ENCODE results near the gene PCOLCE2.

Gene PCOLCE2

GRCh38 chr3:142846779-142847577 is 41.9 kb downstream of the PCOLCE2 start:
- TF ChIP-seq SIN3A (IDR thresholded peaks at IDR 0.05; ENCODE audit: borderline replicate concordance, insufficient read depth, low read length): no peak

GRCh38 chr3:142844339-142844977 is 44.4 kb downstream of the PCOLCE2 start:
- TF ChIP-seq POLR2AphosphoS5 (IDR thresholded peaks at IDR 0.05; ENCODE audit: low read depth, low read length): no peak
- TF ChIP-seq TAF1 (IDR thresholded peaks at IDR 0.05; ENCODE audit: borderline replicate concordance, insufficient read depth, low read length): no peak
- TF ChIP-seq FOXP2 (optimal IDR thresholded peaks at IDR 0.05; ENCODE audit: borderline replicate concordance, extremely low read depth, extremely low read length, insufficient read depth): no peak
- TF ChIP-seq, protein P1, sequence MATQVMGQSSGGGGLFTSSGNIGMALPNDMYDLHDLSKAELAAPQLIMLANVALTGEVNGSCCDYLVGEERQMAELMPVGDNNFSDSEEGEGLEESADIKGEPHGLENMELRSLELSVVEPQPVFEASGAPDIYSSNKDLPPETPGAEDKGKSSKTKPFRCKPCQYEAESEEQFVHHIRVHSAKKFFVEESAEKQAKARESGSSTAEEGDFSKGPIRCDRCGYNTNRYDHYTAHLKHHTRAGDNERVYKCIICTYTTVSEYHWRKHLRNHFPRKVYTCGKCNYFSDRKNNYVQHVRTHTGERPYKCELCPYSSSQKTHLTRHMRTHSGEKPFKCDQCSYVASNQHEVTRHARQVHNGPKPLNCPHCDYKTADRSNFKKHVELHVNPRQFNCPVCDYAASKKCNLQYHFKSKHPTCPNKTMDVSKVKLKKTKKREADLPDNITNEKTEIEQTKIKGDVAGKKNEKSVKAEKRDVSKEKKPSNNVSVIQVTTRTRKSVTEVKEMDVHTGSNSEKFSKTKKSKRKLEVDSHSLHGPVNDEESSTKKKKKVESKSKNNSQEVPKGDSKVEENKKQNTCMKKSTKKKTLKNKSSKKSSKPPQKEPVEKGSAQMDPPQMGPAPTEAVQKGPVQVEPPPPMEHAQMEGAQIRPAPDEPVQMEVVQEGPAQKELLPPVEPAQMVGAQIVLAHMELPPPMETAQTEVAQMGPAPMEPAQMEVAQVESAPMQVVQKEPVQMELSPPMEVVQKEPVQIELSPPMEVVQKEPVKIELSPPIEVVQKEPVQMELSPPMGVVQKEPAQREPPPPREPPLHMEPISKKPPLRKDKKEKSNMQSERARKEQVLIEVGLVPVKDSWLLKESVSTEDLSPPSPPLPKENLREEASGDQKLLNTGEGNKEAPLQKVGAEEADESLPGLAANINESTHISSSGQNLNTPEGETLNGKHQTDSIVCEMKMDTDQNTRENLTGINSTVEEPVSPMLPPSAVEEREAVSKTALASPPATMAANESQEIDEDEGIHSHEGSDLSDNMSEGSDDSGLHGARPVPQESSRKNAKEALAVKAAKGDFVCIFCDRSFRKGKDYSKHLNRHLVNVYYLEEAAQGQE (IDR thresholded peaks at IDR 0.05; ENCODE audit: insufficient read depth in 1 of 2, low read depth in 2 of 2, low read length in 2 of 2): no peak
- no peak for TF ChIP-seq SIN3A (IDR thresholded peaks at IDR 0.05; ENCODE audit: borderline replicate concordance, insufficient read depth, low read length)

- no peak for TF ChIP-seq POLR2AphosphoS5 (IDR thresholded peaks at IDR 0.05; ENCODE audit: low read depth, low read length)
- no peak for TF ChIP-seq FOXP2 (optimal IDR thresholded peaks at IDR 0.05; ENCODE audit: borderline replicate concordance, extremely low read depth, extremely low read length, insufficient read depth)
- TF ChIP-seq TAF1 (IDR thresholded peaks at IDR 0.05; ENCODE audit: borderline replicate concordance, insufficient read depth, low read length): no peak
- no peak for TF ChIP-seq SIN3A (IDR thresholded peaks at IDR 0.05; ENCODE audit: borderline replicate concordance, insufficient read depth, low read length)
- TF ChIP-seq, protein P1 (IDR thresholded peaks at IDR 0.05; ENCODE audit: insufficient read depth in 1 of 2, low read depth in 2 of 2, low read length in 2 of 2): no peak
These were observed 49.1 kb downstream of the PCOLCE2 start for GRCh38 chr3:142839831-142840230.

GRCh38 chr3:142837526-142837925 is 51.4 kb downstream of the PCOLCE2 start:
- no peak for TF ChIP-seq TAF1 (IDR thresholded peaks at IDR 0.05; ENCODE audit: borderline replicate concordance, insufficient read depth, low read length)
- TF ChIP-seq POLR2AphosphoS5 (IDR thresholded peaks at IDR 0.05; ENCODE audit: low read depth, low read length): no peak
- TF ChIP-seq, protein P1 (IDR thresholded peaks at IDR 0.05; ENCODE audit: insufficient read depth in 1 of 2, low read depth in 2 of 2, low read length in 2 of 2): no peak
- no peak for TF ChIP-seq SIN3A (IDR thresholded peaks at IDR 0.05; ENCODE audit: borderline replicate concordance, insufficient read depth, low read length)
- TF ChIP-seq FOXP2 (optimal IDR thresholded peaks at IDR 0.05; ENCODE audit: borderline replicate concordance, extremely low read depth, extremely low read length, insufficient read depth): no peak

DNA sequence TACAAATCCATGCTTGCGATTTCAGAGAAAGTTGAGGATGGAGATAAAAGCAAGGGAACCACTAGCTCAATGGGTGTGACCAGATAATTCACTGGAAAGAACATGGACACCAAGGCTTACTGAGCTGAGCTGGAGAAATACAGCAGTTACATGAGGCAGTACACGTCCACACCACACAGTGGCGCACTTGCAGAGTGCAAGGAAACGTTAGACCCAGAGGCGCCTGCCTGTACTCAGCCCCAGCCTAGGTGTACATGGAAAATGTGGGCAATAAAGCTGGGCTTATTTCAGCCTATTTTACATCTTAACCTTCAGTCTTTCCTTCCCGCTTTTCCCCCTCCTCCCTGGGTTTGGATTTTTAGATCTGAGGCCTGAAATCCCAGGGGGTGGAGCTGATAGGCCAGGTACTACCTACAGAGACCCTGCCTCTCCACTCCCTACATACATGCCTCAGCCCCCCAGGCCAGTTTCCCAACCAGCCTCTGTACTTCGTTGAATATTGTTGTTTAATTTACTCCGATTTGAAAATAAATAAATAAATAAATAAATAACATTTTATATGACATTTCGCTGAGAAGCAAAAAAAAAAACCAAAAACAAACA is 60.1 kb downstream of the PCOLCE2 start:
- TF ChIP-seq FOXP2 (optimal IDR thresholded peaks at IDR 0.05; ENCODE audit: borderline replicate concordance, extremely low read depth, extremely low read length, insufficient read depth) (no peak), POLR2AphosphoS5 (IDR thresholded peaks at IDR 0.05; ENCODE audit: low read depth, low read length) (no peak), TAF1 (IDR thresholded peaks at IDR 0.05; ENCODE audit: borderline replicate concordance, insufficient read depth, low read length) (no peak), SIN3A (IDR thresholded peaks at IDR 0.05; ENCODE audit: borderline replicate concordance, insufficient read depth, low read length) (no peak)
- TF ChIP-seq, protein P1 (IDR thresholded peaks at IDR 0.05; ENCODE audit: insufficient read depth in 1 of 2, low read depth in 2 of 2, low read length in 2 of 2): no peak

All from PFSK-1 (cell line).